Erythroblast (primary cell): ENCODE results near the gene ENOX1.

ENCODE experiments used
- DNase-seq, 2 experiments: peaks; one replicate each; lab custom pipeline; 2025; lab: John Stamatoyannopoulos, UW
- GATA1 ChIP-seq: IDR thresholded peaks from 2 replicates; pipeline ENCODE4 v1.6.1; 2011; ENCODE audit warnings: low read depth, mild to moderate bottlenecking, control low read depth, low read length, moderate library complexity
- POLR2A ChIP-seq: IDR thresholded peaks from 2 replicates; pipeline ENCODE4 v1.6.1; 2011; ENCODE audit warnings: mild to moderate bottlenecking, low read length

The ENOX1 gene

DNA sequence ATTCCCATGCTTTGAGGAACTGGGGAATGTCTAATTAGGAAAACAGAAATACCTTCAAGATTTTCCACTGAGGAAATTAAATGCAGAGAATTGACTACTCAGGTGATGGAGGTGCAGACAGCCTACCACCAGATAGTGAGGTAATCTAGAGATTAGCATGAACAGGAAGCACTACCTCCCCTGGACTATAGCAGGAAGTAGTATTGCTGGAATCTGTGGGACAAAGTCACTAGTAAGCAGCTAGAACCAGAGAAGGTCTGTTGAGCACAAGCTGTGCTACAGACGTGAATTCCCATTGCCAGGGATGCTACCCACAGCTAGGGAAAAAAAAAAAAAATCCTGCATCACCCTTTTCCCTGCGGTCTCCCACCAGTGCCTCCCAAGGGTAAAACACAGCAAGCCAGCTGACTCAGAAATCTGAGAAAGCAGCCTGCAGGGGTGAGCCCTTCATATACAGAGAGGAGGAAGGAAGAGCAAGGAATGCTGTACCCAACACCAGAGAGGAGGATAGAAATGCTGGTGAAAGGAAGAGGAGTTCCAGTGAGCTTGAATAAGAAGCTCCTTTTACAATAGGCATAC, 10.2 kb downstream of the ENOX1 start:
- TF ChIP-seq POLR2A (no peak), GATA1 (no peak)
- DNase-seq, result no peak

- no peak for TF ChIP-seq POLR2A
- no peak for TF ChIP-seq GATA1
- no peak for DNase-seq
Measured at GRCh38 chr13:43776006-43776405, 10.8 kb downstream of the ENOX1 start.

GRCh38 chr13:43773602-43774001, 13.2 kb downstream of the ENOX1 start:
- no peak for DNase-seq
- no peak for TF ChIP-seq POLR2A
- no peak for TF ChIP-seq GATA1

DNA sequence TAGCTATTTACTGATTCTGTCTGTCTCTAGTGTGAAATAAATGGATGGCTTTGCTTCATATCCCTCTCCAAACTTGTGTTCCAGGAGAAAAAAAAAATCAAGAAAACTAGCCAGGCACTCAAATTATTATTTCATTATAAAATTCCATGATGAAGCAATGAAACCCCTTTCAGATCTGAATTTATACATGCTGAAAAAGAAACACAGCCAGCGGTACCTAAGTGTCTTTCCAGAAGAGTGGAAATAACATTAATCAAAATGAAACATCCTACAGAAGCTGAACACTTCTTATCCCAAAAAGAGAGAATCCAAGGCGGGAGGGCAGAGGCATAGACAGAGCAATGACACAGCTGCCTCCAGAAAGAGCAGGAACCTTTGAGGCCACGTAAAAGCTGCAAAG, 15.9 kb downstream of the ENOX1 start:
- no peak for TF ChIP-seq POLR2A
- no peak for TF ChIP-seq GATA1
- no peak for DNase-seq

DNA sequence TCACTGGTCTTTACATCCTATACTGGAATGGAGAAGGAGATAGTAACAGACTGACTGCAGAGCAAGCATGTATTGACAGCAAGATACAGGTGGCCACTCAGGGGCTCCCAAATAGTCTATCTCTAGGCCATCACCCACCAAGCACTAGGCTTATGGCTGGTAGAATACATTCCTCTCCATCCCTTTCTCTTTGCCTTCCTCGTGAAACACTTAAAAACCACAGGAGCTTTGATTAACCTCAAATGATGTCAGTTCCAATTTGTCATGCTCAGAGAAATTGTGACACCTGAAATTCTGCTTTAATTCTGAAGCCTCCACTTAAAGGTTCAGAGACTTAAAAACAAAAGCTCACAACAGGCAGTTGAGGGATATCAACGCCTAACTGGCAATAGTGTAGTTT, 17.2 kb downstream of the ENOX1 start:
- DNase-seq, result no peak
- TF ChIP-seq GATA1, result no peak
- no peak for TF ChIP-seq POLR2A

- DNase-seq, result no peak
- TF ChIP-seq POLR2A, result no peak
- no peak for TF ChIP-seq GATA1
Measured at GRCh38 chr13:43767341-43767931, 19.3 kb downstream of the ENOX1 start.

DNA sequence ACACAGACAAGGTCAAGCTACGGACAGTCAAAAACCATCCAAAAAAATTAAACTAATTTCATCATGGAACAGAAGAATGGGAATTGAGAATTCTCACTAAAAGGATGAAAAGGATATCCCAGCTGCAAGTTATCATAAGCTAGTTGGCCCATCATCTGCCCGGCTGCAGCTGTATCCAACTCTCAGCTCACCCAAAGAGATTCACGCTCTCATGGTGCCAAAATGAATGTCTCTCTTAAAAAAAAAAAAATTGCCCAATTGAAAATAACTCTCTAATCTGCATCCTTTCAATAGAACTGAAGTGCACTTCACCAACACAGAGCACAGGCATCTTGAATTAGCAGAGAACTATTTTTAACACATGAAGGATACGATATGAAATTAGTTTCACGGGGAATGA, 20.0 kb downstream of the ENOX1 start:
- no peak for TF ChIP-seq GATA1
- no peak for DNase-seq

DNA sequence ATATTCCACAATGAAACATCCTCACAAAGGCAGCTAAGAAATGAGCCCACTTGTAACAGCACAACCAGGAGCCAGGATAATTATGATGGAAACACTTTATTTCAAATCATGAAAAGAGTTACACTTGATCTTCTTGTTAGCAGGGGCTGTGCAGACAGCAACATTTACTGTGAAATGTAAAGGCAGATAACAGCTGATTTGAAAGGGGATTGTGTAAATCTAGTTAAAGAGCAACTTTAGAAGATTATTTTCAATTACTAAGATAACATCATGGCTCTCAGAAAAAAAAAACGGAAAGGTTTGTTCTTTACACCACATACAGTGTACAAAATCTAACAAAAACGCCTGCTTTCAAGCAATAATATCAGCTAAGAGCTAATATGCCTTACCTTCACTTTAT, 22.4 kb downstream of the ENOX1 start:
- no peak for DNase-seq
- TF ChIP-seq POLR2A (no peak), GATA1 (no peak)

- no peak for DNase-seq
- no peak for TF ChIP-seq POLR2A
- TF ChIP-seq GATA1, result no peak
Measured at GRCh38 chr13:43763143-43763759, 23.5 kb downstream of the ENOX1 start.

- DNase-seq, result no peak
- TF ChIP-seq POLR2A (no peak), GATA1 (no peak)
Measured at GRCh38 chr13:43761616-43762315, 25.0 kb downstream of the ENOX1 start.

DNA sequence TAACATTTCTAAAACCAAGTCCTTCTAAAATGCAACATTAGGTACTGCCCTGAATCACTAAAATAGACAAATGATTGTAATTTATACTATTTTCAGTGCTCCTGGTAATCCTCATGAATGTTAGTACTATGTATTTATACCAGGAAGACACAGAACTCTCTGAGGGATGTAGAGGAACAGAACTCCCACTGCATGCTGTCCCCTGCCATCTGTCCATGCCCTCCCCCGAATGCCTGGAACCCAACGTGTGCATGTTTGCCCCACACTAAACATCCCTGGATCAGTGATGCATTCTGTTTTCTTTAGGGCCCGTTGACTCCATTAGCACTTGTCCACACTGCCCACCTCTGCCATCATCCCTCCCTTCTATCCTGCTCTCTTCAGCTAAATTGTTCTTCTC, 26.5 kb downstream of the ENOX1 start:
- TF ChIP-seq GATA1 (no peak), POLR2A (no peak)
- no peak for DNase-seq

GRCh38 chr13:43758834-43759233, 27.9 kb downstream of the ENOX1 start:
- DNase-seq, result no peak
- no peak for TF ChIP-seq GATA1
- no peak for TF ChIP-seq POLR2A

GRCh38 chr13:43757266-43757665, 29.5 kb downstream of the ENOX1 start:
- DNase-seq, result no peak
- TF ChIP-seq POLR2A (no peak), GATA1 (no peak)

GRCh38 chr13:43755844-43756243, 30.9 kb downstream of the ENOX1 start:
- TF ChIP-seq POLR2A, result no peak
- no peak for DNase-seq
